HG03025 (cell line): ENCODE measurements around the gene CD86.
A peak's percentile ranks its signal among the peaks of the same experiment; 100 is the strongest.

Experiments used
- ATAC-seq: cut with Tn5 transposase; IDR thresholded peaks from one replicate; pipeline ENCODE4 v1.9.1; 2021; ENCODE audit warnings: mild to moderate bottlenecking, moderate library complexity; ENCODE audit not compliant: unreplicated experiment, low FRiP score

The CD86 gene

DNA sequence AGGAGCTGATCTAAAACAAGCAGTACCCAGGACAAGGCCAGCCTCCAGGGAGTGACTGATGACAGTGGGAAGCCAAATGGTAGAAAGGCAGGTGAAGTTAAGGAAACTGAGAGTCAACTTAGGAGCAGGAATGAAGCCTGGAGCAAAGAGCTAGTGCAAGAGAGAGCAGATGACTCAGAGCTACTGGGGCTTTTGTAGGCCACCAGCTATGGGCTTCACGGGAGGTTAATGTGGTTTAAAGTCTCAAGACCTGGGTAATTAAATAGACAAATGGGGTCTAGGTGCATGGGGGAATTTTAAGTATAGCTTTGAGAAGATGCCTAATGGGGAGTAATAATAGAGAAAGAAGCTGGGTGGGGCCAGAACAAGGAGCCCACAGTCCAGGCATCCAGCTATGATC, 3.1 kb downstream of the CD86 start:
- ATAC-seq, result no peak

DNA sequence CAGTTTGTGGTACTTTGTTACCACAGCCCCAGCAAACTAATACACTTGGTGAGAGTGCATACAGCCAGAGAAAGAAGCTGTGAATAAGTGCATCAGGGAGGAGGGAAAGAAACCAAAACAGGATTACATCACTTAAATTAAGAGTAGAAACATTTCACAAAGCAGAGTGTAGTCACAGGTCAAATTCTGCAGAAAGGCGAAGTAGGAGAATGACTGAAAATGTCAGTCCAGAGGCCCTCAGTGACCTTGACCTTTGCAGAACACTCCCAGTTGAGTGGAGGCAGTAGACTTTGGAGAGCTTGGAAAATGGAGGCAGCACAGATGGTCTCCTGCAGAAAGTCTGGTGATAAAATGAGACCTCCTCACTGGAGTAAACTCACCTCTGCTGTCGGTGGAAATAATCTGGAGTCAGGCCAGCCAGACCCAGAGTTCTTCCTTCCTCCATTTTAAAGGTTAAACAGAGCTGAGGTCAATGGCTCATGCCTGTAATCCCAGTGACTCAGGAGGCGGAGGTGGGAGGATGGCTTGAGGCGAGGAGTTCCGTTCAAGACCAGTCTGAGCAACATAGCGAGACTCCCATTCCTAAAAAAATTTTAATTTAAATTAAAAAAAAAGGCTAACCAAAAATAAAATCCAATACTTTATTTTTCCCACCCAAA, 5.0 kb downstream of the CD86 start:
- ATAC-seq, result no peak

DNA sequence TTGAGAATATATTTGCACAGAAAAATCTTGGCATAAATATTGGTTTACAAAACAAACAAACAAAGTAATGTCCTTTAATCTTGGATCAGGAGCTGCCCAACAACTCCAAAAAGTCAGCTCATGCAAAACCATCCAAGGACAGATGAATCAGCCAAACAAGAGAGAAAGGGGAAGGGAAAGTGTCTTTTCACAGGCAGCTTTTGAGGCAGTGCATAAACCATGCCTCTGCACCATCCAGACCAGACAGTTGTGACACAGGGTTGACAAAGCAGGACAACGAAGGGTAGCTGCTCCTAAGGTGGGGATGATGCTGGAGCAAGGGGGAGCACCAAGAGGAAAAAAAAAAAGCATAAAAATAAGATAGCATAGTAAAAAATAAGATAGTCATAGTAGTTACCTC, 8.7 kb downstream of the CD86 start:
- no peak for ATAC-seq

DNA sequence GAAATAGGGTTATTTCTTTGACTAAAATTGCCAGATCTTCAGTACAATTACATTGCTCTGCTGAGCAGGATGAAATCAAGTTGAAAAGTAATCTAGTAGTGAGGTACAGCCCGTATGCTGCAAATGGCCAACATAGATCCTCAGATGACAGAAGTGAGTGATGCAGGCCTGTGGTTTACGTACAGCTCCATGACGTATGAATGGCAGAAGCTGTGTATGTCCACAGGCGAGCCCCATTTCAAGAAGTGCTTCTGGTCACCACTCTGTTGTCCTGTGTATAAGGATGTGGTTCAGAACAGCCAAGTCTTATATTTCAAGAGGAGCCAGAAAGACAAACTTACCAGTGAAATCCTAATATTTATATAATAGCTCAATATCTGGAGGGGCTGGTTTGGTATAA, 9.2 kb downstream of the CD86 start:
- ATAC-seq, result no peak

DNA sequence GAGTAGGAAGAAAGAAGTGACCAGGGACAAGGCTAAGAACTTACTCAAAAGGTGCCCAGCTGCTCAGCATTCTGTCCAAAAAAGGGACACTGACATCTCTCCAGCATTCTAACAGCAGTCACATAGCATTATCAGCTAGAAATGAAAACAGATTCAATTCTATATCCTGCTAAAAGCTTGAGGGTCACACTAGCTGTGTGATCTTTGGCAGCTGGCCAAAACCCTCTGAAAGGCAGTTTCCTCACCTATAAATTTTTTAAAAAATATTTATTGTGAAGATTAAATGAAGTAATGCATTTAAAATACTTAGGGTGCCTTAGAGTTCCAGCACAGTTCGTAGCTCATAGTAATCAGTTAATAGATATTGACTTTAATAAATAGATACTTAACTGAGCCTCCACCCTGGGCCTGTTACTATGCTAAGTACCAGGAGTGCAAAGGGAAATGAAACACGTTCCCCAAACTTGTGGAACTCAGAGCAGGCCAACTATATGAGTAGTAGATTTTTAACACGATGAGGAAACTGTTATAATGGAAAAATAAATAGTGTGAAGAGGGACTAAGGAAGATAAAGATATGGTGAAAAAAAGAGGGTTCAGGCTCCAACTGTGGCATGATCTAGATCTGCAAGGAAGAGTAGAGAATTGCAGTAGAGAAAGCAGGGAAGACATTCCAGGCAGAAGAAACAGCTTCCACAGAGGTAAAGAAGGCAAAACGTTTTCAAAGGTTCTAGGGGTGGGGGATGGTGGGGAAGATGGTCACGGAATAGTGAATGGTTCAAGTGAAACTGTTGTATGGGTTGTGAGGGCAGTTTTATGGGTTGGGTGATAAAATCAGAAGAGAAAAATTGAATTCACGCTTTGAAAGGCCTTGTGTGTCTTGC, 11.4 kb downstream of the CD86 start:
- ATAC-seq, result no peak

DNA sequence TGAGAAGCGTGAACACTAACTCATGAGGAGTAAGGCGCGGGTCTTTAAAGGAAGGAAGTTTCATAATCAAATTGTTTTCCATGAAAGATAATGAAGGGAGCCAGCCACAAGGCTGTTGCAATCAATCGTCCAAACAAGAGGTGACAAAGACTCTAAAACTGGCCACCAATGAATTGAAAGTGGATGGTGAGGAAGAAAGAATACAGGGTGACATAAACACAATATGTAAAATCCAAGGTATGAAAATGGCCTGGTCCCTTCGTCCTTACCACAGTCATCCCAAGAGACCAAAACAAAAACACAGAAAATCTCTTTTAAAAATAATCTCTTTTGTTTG, 12.0 kb downstream of the CD86 start:
- ATAC-seq, result no peak

DNA sequence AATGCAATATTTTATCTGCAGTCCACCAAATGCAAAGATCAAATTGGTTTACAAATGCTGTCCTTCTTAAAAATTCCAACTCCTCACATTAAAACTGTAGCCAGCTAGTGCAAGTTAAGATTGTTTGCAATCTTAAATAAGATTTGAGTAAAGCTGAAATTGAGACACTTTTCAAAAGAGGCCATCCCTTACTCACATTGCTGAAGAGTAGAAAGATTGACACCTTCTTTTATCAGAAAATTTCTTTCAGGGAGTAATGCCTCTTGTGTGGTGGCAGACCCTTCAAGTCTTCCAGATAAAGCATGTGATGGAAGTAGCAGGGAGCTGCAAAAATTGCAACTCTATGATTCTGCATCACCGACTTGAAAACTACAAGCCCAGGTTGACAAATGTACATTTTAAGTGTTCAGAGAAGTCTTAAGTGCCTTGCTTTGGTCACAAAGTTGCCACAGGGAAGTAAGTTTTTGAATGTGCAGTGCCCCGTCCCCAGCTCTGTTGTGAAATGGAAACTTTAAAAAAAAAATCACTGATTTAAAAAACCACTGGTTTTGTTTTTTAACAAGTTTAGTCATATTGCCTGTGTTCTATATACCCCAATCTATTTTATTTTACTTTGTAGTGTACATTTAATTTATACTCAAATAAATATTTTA, 12.6 kb downstream of the CD86 start:
- no peak for ATAC-seq

DNA sequence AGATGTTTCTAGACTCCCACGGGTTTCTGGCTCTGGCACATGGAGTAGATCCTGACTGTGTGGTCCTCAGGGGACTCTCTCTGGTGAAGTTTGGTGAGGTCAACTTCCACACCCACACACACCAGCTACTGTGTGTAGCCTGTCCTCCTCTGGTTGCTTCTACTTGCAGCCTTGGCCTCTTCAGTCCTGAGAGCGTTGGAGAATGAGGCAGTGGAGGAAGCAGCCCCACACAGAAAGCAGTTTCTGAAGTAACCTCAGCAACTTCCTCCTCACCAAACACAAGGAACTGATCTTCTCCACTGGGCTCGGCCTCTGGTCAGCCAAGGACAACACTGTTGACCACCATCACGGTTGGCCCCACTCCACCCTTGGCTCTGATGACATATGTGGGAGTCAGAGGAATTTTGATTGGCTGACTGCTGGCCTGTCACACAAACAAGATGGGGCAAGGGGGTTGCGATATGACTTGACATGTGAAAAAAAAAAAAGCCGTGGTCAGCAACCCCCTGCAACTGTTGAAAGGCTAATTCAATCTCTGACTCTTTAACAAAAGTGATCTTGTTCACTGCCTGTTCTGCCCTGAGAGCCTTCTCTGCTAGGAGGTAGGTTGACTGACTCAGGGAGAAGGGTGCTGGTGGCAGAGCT, 19.6 kb downstream of the CD86 start:
- peak; percentile 56 for ATAC-seq

DNA sequence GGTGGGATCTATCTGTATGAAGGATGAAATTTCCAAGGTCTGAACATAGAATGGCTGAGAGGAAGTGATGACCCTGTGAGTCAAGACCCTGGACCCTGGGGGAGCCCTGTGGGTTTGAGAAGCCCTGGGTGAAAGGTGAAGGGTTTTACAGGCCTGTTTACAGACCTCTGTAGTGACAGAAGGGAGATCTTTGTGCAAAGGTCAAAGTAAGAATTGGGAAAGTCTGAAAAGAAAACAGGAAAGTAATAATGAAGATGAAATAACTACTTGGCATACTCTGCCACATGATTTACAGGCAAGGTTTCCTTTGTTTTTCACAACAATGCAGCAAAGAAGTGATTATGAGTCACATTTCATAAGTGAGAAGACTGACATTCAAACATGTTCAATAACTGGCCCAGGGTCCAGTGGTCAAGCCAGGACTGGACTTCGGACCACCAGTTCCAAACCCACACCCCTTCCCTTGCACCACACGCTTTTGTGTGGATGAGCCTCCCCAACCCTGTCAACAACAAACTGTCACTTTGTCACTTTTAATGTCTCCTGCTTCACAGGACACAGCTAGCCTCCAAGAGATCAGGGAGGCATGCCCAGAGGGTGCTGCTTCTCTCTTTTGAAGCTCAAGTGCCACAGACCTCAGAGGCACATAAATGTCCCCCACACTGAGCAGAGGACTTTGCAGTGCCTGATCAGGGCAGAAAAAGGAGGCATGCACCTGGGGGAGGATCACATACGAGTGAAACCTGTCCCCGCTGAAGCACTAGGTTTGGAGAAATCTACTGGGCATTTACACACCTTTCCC, 21.5 kb downstream of the CD86 start:
- ATAC-seq, result no peak

DNA sequence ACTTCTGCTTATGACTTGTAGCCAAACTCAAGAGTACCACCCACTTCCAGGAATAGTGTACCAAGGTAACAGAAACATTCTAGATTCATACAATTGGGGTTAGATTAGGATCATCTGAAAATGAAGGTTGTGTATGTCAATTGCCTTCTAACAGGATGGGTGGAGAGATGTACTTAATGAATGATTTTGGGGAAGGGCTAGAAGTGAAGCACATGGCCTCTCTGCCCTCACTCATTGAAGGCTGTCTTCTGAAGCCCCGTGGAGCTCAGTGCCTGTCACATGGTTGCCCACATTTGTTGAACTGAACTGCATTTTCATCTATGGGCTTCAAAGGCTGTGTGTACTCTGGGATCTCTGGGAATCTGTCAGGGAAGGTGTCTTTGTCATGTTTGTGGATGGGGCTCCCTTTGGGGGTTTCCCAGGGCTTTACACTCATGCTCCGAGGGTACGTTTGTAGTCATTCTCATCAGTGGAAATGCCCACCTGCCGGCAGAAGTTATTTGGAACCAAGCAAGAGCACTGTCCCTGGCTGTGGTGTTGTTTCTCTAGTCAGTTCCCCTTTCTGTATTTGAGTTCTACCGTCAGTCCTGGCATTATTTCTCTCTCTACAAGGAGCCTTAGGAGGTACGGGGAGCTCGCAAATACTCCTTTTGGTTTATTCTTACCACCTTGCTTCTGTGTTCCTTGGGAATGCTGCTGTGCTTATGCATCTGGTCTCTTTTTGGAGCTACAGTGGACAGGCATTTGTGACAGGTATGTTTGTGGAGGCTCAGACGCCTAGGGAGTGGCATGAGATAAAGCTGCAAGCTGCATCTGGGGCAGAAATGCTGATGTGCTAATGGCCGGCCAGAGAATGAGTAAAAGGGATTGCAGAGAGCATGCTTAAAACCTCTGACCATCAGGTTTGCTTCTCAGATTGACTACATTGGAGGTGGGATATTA, 22.4 kb downstream of the CD86 start:
- ATAC-seq, result no peak

DNA sequence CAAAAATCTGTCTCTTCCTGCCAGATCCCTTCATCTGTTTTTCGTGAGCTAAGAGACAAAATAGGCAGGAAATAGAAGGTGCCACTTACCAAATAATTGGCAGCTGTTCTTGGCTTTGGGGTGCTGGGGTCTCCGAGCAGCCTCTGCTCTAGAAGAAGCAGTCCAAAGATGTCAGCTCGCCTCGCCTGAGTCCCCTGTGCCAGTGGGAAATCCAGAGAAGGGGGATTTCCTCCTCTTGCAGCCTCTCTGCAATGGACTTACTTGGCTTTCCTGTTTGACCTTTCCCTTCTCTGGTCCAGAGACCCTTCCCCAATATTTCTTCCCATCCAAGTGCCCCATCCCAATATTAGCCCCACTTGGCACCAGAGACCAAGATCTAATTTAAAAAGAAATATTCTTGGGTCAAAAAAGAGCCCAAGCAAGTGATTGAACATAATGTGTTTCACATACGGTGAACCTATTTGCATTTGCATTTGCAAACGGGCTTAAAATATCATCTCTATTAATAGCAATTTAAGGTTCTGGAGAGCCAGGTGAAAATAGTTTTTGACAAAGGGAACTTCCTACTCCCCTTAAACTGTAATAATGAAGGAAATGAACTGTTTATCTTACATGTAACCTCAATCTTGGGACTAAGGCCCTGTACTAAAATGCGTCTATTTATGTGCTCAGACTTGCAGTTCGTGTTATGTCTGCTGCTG, 23.2 kb downstream of the CD86 start:
- ATAC-seq, result no peak

DNA sequence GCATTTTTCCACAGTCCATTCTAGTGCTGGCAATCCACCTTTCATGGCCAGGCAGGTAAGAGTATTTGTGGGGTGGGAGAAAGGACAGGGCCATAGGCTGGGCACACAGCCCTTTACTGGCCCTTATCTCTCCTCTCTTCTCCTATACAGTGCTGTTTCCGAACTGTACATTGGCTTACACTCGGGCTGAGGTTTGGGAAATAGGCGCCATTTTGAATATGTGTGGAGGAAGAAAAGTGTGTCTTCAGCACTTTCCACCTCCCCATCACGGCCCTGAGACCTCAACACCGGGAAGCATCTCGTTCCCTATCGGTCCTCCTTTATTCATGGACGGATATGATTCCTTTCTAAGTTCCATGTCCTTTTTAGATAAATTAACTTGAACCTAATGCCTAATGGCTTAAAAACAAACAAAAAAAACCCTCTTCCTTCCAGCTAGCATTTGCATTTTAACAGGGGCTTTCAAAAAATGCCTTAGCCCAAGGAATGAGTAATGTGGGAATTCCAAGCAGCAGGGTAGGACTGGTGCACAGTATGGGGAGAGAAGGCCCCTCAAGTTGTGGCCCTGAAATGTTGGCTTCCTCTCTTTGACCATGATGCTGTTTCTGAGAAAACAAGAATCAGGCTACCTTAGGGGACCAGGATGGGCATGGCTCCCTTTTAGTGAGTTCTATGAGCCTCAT, 24.5 kb downstream of the CD86 start:
- ATAC-seq, result no peak

DNA sequence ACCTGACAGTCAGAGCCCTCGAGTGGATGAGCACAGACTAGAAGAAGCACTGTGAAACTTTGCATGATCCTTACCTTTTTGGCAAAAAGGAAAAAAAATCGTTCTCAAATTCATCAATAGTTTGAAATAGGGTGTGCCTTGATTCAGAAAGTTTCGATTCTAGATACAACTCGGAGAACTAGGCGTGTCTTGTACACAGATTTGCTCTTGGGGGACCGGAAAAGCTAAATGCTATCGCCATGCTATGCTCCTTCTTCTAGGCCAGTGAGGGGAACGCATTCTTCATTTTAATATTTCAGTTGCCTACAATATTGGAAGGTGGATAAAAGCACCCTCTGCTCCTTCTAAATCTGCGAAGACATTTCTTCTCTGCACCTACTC, 25.0 kb downstream of the CD86 start:
- ATAC-seq, result no peak

DNA sequence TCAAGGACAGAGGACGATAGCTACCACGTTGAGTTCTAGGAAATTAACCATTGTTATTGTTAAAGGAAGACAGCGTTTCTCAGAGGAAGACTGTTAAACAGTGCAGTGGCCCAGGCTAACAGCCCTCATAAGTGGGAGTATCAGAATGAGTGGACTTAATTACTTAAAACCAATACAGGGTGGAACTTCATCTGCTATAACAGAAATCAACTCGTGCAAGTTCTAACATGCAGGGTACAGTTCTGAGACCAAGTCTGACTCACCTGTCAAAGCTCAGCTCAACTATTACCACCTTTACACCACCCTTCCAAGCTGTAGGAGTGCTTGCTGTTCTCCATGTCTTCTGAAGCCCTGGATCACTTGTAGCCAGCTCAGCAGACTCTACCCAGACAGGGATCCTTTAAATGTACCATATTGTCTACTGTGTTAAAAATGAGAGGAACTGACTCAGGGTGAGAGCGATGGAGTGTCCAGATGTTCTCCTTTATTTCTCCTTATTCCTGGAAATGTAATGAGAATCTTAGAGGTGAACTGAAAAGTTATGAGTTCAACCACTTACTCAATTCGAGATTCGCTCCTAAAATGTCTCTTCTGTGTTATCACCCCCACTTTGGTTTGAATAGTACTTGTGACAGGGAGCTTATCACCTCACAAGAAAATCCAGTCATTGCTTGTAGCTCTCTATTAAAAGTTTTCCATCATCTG, 26.5 kb downstream of the CD86 start:
- no peak for ATAC-seq

DNA sequence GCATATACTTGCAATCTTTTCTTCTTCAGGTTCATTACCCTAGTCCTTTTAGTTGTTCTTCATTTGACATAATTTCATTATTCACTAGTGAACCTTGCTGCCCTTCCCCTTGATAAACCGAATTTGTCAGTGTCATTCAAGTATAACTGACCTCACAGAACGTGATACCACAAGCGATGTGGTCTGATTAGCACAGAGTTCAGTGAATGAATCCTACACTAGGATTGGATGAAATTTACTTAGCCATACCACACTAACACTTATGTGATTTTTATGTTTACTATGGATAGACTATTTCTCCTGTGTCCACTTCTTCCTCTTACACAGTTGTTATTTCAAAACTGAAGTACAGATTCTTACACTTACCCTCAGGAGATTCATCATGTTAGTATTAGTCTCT, 27.2 kb downstream of the CD86 start:
- no peak for ATAC-seq

DNA sequence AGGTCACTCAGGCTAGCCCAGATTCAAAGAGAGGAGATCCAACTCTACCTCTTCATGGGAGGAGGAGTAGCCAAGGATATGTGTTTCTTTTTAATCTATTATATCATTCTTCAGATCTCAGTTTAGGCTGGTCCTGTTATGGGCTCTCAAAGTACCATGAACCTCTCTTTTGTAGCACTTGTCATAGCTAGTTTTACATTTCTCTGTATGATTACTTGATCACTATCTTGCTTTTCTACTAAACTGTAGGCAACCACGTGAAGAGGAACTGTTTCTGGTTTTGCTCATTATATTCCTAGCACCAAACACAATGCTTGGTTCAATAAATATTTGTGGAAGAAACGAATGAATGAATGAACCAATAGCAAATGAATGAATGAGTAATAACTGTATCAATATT, 29.6 kb downstream of the CD86 start:
- no peak for ATAC-seq

DNA sequence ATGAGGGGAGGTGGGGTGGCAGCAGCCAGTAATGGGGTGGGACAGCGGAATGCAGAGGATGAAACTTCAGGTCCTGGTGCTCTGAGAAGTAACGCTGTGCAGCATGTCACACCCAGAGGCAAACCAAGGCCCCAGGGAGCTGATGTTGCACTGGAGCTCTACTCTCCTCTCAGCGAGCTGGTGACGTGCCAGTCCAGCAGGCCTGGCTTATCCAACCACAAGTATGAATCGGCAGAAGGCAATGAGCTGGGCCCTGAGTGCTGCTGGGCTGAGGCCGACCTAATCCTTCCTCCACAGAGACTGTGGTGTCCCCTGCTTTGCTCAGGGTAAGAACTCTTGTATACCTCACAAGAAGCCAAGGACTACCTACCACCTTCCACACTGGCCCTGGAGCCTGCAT, 30.5 kb downstream of the CD86 start:
- ATAC-seq, result no peak

DNA sequence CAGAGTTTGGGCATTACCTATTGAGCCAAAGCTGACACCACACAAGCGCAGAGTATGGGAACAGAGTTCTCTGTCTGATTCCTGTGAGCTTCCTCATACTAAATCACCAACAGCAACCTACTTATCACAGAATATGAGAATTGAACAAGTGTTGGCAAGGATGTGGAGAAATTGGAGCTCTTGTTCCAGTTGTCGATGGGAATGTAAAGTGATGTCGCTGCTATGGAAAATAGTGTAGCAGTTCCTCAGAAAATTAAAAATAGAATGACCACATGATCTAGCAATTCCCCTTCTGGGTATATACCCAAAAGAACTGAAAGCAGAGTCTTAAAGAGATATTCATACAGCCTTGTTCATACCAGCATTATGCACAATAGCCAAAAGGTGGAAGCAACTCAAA, 33.4 kb downstream of the CD86 start:
- no peak for ATAC-seq
